NCI-H1105 (cell line): ENCODE measurements around the gene ARHGAP26.

Experiments
- DNase-seq: peaks from one replicate; lab custom pipeline; 2025; lab: John Stamatoyannopoulos, UW

The ARHGAP26 gene

DNA sequence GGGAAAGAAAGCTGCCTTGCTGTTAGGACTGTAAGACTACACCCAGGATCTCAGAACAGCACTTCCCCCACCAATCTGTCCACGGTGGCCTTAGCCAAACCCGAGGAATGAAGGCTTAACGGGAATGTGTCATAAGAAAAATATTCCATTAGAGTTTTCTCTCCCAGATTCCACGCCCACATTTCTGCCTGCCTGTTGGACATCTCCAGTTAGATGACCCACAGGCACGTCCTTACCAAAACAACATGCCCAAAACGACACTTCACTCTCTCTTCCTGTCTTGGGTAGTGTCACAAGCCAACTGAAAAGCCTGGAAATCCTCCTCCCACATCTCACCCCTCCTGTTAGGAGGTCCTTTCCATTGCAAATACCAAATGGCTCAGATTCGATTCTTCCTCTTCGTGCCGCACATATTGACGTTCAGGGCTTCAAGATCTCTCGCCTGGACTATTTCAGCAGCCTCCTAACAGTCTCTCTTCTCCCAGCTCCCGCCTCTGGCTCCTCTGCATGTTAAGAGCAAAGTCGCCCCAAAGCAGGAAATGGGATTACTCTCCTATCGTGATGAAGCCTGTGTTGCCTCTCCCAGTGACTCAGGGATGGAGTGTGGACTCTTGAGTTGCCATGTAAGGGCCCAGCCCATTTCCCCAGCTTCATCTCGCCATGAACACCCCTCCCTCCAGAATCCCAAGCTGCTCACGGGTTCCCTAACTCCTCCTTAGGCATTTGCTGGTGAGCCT is 474.0 kb downstream of the ARHGAP26 start:
- no peak for DNase-seq

DNA sequence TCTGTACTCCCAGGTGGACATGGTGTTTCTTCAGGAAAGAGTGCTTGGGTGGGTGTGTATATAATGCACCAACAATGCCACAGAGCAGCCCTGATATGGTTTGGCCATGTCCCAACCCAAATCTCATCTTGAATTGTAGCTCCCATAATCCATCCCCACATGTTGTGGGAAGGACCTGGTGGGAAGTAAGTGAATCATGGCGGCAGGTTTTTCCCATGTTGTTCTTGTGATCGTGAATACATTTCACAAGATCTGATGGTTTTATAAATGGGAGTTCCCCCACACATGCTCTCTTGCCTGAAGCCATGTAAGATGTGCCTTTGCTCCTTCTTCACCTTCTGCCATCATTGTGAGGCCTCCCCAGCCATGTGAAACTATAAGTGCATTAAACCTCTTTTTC is 474.8 kb downstream of the ARHGAP26 start:
- DNase-seq, result no peak

DNA sequence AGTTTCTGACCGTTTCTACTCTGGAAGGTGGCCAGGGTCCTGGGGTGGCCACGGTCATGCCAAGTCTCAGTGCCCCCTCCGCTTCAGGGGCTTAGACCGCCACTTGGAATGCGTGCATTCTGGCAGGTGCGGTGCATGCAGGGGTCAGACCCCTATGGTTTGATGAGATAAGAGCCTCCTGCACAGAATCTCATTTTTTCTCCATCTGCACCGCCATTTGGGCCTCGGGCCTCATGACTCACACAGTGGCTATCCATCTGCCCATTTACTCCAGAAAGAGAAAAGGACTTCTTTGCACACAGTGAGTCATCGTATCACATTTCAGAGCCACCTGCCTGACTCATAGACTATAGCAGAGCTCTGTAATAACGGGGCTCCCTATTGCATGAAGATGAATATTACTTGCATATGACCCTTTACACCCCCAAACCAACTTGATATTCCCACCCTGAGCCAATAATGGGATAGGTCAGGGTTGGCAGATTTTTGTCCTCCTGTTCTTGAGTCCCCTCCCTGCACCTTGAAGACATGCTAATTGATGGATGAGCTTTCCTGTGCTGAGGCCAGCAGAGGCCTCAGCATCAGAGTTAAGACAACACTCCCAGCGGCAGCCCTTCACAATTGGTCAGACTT is 475.9 kb downstream of the ARHGAP26 start:
- DNase-seq, result no peak

DNA sequence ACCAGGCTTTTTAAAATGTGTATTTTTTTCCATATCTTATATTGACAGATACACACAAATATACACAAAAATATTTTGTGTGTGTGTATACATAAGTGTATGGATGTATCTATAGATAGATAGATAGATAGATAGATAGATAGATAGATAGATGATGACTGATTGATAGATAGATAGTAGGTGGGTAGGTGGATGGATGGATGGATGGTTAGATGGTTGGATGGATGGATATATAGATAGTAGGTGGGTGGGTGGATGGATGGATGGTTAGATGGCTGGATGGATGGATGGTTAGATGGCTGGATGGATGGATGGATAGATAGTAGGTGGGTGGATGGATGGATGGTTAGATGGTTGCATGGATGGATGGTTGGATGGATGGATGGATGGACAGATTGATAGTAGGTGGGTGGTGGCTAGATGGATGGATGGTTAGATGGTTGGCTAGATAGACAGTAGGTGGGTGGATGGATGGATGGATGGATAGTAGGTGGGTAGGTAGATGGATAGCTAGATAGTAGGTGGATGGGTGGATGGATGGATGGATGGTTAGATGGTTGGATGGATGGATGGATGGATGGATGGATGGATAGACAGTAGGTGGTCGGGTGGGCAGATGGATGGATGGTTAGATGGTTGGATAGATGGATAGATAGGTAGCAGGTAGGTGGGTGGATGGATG is 477.1 kb downstream of the ARHGAP26 start:
- DNase-seq, result no peak

DNA sequence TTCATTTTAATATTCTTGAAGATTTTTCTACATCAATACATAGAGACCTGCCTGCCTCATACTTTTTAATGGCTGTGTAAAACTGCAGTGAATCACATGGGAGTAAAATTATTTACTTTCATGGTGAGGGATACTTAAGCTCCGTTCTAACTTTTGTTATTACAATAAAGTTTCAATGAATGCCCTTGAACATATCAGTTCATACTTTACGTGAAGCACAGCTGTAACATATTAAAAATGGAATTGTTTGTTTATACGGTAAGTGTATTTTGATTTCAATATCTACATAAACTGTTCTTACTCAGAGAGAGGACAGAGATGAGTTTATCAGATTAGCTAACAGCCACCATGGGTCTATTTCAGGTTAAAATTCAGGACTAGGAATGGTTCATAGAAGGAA is 478.2 kb downstream of the ARHGAP26 start:
- DNase-seq, result no peak

DNA sequence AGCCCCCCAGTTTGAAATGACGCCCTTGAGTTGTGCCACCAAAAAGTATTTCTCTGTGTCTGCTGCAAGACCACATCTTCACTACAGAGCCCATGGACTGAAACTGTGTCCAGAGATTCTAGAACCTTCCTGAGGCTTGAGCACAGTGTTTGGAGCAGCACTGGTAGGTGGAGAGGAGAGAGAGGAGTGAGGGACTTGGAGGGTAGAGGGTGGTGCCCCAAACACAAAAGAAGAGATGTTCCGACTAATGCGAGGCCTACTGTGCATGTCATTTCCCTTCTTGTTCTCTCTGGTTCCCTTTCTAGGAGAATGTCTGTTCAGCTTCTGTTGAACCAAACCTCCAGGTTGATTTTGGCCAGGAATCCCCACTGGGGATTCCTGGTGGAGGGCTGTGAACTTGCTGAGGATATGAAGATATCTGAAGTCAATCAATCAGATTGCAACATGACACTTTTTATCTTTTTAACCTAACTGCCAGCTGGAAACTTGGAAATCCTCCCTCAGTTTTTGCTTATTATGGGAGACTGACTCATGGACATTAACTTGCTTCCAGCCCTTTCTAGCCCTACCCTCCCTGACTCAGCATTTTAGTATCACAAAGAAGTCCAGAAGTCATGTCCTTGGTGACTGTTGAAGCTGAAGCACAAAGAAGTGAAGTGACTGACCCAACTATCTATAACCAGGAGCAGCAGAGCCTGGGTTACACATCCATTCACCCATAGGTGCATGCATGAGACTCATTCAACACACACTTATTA is 478.8 kb downstream of the ARHGAP26 start:
- no peak for DNase-seq

DNA sequence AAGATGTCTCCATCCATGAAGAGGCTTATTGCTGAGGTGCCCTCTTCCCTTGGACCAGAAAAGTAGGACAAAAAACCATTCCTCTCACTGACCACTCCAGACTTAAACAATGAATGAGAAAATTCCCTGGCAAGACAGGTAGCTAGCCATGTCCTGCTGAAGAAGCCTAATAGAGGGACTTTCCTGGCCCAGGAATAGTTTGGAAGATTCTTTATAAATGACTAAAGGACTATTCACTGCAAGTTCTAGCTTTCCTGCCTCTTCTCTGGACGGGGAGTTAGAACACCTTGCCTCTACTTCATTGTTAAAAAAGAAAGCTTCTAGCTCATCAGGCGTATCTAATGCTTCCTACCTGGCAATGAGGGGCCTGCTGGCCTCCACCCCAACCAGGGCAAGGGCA is 479.7 kb downstream of the ARHGAP26 start:
- DNase-seq, result no peak

DNA sequence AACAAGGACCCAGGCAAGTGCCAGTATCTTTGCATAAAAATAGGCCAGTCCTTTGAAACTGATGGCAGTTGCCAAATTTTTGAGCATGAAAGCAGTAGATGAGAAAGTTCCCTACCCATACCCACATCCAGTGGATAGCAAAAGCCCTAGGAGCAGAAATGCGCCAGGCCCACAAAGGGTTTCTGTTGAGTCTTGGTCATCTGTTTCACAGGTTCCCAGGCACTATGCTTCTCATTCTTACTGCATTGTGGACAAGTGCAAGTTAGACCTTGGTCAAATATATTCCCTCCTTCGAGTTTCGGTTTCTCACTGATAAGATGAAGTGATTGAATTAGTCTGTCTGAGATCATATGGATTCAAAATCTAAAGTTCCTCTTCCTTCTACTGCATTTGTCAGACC is 481.0 kb downstream of the ARHGAP26 start:
- no peak for DNase-seq

DNA sequence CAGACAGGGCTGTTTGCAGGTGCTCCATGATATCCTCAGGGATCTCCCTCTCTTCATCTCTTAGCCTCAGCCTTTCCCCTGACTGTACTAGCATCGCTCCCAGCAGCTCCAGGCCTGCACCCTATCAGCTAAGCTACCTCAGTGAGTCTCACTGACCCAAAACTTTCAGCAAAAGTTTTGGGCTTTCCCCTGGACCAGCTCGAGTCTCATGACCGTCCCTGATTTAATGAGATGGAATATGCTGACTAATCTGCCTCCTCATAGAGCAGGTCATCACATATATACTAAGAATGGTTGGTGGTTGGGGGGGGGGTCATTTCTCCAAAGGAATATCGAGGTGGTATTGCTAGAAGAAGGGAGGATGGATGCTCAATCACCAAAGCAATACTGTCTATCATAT is 481.8 kb downstream of the ARHGAP26 start:
- DNase-seq, result no peak

DNA sequence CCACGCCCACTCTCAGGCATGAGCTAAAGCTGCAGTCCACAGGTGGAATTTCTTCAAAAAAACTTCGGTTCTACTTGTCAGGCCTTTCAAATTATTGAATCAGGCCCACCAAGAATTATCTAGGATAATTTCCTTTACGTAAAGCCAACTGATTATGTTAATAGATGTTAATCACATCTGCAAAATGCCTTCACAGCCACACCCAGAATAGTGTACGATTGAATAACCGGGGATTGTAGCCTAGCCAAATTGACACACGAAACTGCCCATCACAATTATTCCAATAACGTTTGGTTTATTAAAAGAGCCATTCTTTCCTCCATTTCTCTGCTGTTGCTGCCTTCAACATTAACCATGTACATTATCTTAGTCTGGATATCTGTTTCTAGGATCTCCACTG is 484.6 kb downstream of the ARHGAP26 start:
- DNase-seq, result no peak

DNA sequence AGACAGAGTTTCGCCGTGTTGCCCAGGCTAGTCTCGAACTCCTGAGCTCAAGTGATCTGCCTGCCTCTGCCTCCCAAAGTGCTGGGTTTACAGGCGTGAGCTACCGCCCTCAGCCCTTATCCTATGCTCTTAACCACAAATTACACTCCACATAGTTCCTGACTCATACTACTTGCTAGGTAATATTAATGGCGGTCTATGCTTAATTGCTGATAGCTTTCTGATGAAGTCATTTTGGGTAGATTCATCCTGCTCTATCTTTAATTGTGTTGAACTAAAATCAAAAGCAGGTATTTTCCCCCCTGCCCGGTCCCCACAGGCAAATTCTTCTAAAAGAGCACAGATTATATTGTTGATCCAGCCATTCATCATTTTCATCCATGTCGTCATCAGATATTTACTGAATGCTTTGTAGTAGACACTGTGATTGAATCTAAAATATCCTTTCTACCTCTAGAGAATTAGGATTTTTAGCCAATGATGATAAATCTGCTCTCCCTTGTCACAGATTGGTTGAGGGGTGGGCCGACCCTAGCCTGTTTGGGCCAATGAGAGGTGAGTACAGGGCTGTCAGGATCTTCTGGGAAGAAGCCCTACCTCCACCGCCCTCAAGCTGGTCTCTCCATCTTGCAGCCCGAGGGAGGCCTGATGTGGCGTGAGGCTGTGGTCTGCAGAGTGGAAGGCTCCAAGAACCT is 488.5 kb downstream of the ARHGAP26 start:
- no peak for DNase-seq

DNA sequence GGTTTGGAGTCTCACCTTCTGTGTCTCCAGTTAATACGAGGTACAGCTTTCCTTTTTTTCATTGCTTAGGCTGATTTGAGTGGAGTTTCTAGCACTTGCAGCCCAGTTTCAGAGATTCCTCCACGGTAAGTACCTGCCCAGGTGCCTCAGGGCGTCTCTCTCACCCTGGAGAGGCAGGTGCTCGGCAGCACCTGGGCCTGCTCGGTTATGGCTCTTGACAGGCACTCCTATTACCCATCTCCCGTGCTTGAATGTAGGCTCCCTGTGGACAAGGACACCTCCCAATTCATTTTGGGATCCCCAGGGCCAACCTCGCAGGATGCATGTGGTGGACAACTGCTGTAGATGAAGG is 489.1 kb downstream of the ARHGAP26 start:
- no peak for DNase-seq

DNA sequence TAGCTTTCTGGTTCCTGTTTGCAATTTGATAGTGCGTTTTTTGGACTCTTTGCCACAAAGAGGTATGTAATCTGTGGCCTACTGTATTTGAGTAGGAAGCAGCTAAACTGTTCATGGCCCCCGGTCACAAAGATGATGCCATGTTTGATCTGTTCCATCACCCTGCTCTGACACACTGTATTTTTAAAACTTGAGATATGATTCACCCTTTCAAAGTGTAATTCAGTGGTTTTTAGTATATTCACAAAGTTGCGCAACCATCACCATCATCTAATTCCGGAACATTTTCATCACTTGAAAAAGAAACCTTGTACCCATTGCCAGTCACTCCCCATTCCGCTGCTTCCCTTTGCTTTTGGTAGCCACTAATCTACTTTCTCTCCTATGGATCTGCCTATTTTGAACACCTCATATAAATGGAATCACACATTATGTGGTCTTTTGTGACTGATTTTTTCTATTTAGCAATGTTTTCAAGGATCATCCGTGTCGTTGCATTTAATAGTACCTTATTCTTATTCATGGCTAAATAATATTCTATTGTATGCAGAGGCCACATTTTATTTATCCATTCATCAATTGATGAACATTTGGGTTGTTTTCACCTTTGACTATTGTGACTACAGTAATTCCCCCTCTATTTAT is 491.7 kb downstream of the ARHGAP26 start:
- no peak for DNase-seq

DNA sequence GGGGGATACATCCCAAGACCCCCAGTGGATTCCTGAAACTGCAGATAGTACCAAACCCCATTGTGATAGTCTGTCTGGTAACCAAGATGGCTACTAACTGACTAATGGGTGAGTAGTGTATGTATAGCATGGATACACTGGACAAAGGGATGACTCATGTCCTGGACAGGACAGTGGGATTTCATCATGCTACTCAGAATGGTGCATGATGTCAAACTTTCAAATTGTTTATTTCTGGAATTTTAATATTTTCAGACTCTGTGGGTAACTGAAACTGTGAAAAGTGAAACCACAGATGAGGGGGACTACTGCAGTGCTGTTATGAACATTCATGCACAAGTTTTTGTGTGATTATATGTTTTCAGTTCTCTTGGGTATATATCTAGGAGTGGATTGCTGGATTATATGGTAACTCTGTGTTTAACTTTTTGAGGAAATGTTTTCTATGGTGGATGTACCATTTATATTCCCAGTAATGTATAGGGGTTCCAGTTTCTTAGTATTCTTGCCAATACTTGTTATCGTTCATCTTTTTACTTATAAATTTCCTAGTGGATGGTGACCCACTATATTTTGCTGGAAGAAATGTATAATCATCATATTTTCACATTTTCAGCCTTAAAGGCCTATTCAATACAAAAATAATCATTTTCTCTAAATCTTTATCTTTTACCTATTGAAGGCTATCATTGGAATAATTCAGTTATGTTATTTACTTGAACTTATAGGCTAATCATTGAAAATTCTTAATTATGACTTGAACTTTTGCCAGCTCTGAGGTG is 492.4 kb downstream of the ARHGAP26 start:
- no peak for DNase-seq

DNA sequence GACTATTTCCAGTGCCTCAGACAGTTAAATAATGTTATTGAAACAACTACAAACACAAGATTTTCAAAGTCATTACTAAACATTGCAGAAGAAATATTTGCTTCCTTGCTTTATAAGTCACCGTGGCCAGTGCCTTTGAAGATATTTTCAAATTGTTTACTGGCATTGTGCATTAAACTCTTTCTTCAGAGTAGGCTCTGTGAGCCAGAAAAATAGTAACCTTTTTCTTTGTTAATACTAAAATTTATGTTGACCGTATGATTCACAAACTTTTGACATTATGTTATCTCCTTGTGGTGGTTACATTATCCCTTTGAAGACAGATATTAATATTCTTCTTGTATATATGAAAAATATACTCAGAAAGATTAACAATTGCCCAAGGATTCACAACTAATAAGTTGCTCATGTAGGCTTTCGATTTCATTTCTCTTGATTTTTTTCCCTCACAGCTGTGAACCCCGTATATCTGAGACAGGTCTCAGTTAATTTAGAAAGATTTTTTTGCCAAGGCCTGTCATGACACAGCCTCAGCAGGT is 493.2 kb downstream of the ARHGAP26 start:
- no peak for DNase-seq

DNA sequence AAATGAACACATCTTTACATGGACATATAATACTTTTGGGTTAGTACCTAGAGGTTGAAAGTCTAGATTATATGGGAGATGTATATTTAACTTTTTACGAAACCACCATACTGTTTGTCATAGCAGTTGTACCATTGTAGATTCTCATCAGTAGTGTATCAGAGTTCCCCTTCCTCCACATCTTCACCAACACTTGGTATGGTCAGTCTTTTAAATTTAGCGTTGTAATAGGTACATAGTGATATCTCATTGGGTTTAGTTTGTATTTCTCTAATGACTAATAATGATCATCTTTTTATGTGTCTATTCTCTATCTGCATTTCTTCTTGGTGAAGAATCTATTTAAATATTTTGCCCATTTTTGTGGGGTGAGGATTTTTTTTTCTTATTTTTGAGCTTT is 495.8 kb downstream of the ARHGAP26 start:
- DNase-seq, result no peak

DNA sequence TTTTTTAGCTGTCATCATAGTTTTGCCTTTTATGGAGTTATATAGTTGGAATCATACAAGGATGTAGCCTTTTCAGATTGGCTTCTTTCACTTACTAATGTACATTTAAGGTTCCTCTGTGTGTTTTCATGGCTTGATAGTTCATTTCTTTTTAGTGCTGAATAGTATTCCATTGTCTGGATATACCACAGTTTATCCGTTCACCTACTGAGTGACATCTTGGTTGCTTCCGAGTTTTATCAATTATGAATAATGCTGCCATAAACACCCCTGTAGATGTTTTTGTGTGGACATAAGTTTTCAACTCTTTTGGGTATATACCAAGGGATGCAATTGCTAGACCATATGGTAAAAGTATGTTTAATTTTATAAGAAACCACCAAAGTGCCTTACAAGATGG is 497.0 kb downstream of the ARHGAP26 start:
- no peak for DNase-seq

DNA sequence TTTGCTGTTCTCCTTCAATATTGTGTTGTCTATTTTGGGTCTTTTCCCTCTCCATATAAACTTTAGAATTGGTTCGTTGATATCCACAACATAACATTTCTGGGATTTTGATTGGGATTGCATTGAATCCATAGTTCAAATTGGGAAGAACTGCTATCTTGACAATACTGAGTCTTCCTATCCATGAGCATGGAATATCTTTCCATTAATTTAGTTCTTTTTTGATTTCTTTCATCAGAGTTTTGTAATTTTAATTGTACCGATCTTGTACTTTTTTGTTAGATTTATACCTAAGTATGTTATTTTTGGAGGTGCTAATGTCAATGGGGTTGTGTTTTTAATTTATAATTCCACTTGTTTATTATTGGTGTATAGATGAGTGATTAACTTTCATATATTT is 498.2 kb downstream of the ARHGAP26 start:
- DNase-seq, result no peak

DNA sequence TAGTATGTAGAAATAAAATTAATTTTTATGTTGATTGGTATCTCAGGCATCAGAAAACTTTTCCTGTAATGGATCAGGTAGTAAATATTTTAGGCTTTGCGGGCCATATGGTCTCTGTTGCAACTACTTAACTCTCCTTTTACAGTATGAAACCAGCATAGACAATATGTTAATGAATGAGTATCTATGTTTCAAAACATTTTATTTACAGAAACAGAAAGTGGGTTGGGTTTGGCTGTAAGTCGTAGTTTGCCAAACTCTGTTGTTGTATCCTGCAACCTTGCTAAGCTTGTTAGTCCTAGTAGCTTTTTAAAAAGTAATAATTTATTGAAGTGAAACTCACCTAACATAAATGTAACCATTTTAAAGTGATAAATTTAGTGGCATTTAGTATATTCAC is 501.3 kb downstream of the ARHGAP26 start:
- DNase-seq, result no peak

DNA sequence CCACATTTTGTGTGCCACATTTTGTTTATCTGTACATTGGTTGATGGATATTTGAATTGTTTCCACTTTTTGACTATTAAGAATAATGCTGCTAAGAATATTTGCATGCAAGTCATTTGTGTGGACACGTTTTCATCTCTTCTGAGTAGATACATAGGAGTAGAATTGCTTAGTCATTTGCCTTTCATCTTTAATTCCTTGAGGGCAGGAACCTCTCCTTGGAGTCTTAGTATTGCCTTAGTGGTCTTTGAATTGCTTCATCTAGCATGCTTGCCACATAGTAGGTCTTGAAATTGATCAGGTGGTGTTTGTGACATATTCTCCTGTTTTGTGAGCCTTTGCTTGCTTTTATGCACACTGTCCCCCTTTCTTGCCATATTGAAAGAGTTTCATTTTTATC is 504.8 kb downstream of the ARHGAP26 start:
- no peak for DNase-seq
